SU-DHL-6 (cell line): ENCODE measurements around the gene RNF130.

ENCODE experiments used
- H2AFZ ChIP-seq: fragments of 200-600 bp; sonication (generic); 2 replicates; pipeline ENCODE4 v1.6.1; 2014; ENCODE audit warnings: low read depth, mild to moderate bottlenecking, moderate library complexity, mixed read lengths, antibody characterized with exemption, low read length; ENCODE audit not compliant: severe bottlenecking
- H3F3A ChIP-seq: fragments of 200-600 bp; shearing (Covaris generic); 2 replicates; pipeline ENCODE4 v1.6.0; 2016; ENCODE audit warnings: antibody characterized with exemption, mild to moderate bottlenecking; ENCODE audit not compliant: insufficient read depth
- H3K27ac ChIP-seq: fragments of 200-600 bp; sonication (generic); 2 replicates; pipeline ENCODE4 v1.5.1; 2016; ENCODE audit warnings: low read depth, mild to moderate bottlenecking, low read length, moderate library complexity, mixed read lengths
- H3K27me3 ChIP-seq: fragments of 200-600 bp; sonication (generic), shearing (Covaris generic); 2 replicates; pipeline ENCODE4 v1.6.0; 2014; ENCODE audit warnings: mild to moderate bottlenecking, low read length
- H3K36me3 ChIP-seq: fragments of 200-600 bp; sonication (generic); 2 replicates; pipeline ENCODE4 v1.6.1; 2014; ENCODE audit warnings: mild to moderate bottlenecking, low read length, mixed read lengths
- H3K4me2 ChIP-seq: fragments of 300-600, 200-600 bp; shearing (Covaris generic), sonication (generic); 2 replicates; pipeline ENCODE4 v1.6.0; 2014; ENCODE audit warnings: low read length, low read depth, mild to moderate bottlenecking; ENCODE audit not compliant: poor library complexity, severe bottlenecking
- H3K4me3 ChIP-seq: fragments of 200-600 bp; sonication (generic); 2 replicates; pipeline ENCODE4 v1.5.1; 2014; ENCODE audit warnings: antibody characterized with exemption, low read length, mild to moderate bottlenecking, mixed read lengths; ENCODE audit not compliant: insufficient read depth, poor library complexity, severe bottlenecking
- H3K79me2 ChIP-seq: fragments of 200-600 bp; sonication (generic); 2 replicates; pipeline ENCODE4 v1.6.1; 2014; ENCODE audit warnings: mild to moderate bottlenecking, low read length, moderate library complexity; ENCODE audit not compliant: insufficient read depth
- H3K9ac ChIP-seq: fragments of 200-600 bp; sonication (generic); 2 replicates; pipeline ENCODE4 v1.7.0; 2014; ENCODE audit warnings: mild to moderate bottlenecking, low read length
- H3K9me2 ChIP-seq: fragments of 200-600 bp; sonication (generic); replicated peaks from 2 replicates; pipeline ENCODE4 v1.6.1; 2014; ENCODE audit warnings: low read length; ENCODE audit not compliant: insufficient read depth
- H3K9me3 ChIP-seq: fragments of 200-600 bp; sonication (generic); 2 replicates; pipeline ENCODE4 v1.6.1; 2014; ENCODE audit warnings: low read length, mixed read lengths; ENCODE audit not compliant: insufficient read depth
- H4K20me1 ChIP-seq: fragments of 200-600 bp; sonication (generic); 2 replicates; pipeline ENCODE4 v1.6.1; 2014; ENCODE audit warnings: low read depth, mild to moderate bottlenecking, antibody characterized with exemption, low read length, moderate library complexity, mixed read lengths
- EZH2phosphoT487 ChIP-seq: fragments of 200-600 bp; sonication (generic), shearing (Covaris generic); conservative IDR thresholded peaks from 2 replicates; pipeline ENCODE4 v1.6.1; 2018; ENCODE audit warnings: mild to moderate bottlenecking, antibody characterized with exemption, low read length, moderate library complexity, mixed read lengths
- TF ChIP-seq, protein P1 (sequence below): fragments of 200-600 bp; sonication (generic); IDR thresholded peaks from one replicate; pipeline ENCODE4 v1.5.1; 2017; ENCODE audit warnings: antibody characterized with exemption, mild to moderate bottlenecking, low read length, moderate library complexity; ENCODE audit not compliant: insufficient read depth, poor library complexity, severe bottlenecking

Gene RNF130

DNA sequence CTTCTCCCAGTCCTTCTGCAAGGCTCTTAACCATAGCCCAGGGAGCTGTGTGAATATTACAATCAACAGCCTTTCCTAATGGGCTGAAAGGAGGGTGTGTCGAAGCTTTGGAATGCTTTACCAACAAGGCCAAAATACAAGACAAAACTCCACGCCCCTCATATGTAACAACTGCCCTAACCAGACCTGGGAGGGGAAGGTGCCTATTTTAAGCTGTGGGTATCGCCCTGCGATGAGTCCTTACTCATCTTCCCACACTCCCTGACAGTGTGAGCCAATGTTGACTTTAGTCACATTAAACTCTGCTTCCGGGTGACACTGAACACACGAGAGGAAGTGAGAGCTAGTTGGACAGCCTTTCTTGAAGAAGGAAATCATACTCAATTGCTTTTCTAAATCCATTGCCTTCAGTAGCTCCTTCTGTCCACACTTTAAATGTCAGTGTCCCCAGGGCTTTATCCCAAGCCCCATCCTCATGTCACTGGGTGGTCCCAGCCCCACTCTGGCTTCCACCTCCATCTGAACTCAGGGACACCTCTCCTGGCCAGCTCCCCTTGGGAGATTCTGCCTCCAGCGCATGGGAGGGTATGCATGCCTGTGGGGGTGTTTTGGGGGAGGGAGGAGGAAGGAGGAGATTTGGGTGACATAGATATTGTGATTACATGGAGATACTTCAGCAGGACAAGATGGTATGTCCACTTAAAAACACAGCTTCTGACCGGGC, 157.4 kb downstream of the RNF130 start:
- Histone ChIP-seq H3K9me2 (no peaks in the 10 kb centered on the region), H3K79me2 (no peaks in the 10 kb centered on the region), H3K27ac (no peak overlapping the region), H4K20me1 (no peaks in the 10 kb centered on the region), H3K4me3 (no peak overlapping the region), H3F3A (no peaks in the 10 kb centered on the region), H3K9ac (no peak overlapping the region), H3K27me3 (no peaks in the 10 kb centered on the region), H2AFZ (peak overlapping the region; percentile 76), H3K36me3 (no peaks in the 10 kb centered on the region), H3K9me3 (no peaks in the 10 kb centered on the region), H3K4me2 (no peak overlapping the region)
- TF ChIP-seq, protein P1, sequence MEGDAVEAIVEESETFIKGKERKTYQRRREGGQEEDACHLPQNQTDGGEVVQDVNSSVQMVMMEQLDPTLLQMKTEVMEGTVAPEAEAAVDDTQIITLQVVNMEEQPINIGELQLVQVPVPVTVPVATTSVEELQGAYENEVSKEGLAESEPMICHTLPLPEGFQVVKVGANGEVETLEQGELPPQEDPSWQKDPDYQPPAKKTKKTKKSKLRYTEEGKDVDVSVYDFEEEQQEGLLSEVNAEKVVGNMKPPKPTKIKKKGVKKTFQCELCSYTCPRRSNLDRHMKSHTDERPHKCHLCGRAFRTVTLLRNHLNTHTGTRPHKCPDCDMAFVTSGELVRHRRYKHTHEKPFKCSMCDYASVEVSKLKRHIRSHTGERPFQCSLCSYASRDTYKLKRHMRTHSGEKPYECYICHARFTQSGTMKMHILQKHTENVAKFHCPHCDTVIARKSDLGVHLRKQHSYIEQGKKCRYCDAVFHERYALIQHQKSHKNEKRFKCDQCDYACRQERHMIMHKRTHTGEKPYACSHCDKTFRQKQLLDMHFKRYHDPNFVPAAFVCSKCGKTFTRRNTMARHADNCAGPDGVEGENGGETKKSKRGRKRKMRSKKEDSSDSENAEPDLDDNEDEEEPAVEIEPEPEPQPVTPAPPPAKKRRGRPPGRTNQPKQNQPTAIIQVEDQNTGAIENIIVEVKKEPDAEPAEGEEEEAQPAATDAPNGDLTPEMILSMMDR: no peak
- TF ChIP-seq EZH2phosphoT487: no peak

DNA sequence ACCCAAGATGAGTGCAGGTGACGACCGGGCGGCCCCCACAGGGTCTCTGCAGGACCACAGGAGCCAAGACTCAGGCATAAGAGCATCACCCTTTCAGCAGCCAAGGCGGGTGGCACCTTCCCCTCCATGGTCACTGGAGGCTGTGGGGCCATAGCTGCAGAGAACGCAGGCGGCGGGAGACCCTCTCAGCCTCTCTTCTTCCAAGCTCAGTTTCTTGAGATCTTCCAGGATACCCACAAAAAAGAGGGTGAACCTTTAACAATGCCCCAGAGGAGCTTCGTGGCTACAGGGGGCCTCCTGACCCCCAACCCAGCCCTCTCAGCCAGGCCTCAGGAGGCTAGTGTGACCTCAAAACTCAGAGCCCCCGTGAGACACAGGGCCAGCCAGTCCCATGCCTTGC, 158.1 kb downstream of the RNF130 start:
- Histone ChIP-seq H3K9me2 (no peaks in the 10 kb centered on the region), H3K27ac (no peak overlapping the region), H3K36me3 (no peaks in the 10 kb centered on the region), H2AFZ (peak overlapping the region; percentile 76), H3K27me3 (no peaks in the 10 kb centered on the region), H3K9ac (no peak overlapping the region), H4K20me1 (no peaks in the 10 kb centered on the region), H3K4me2 (no peak overlapping the region), H3F3A (no peaks in the 10 kb centered on the region), H3K79me2 (no peaks in the 10 kb centered on the region), H3K9me3 (no peaks in the 10 kb centered on the region), H3K4me3 (no peak overlapping the region)
- TF ChIP-seq EZH2phosphoT487: no peak
- TF ChIP-seq, protein P1: no peak

DNA sequence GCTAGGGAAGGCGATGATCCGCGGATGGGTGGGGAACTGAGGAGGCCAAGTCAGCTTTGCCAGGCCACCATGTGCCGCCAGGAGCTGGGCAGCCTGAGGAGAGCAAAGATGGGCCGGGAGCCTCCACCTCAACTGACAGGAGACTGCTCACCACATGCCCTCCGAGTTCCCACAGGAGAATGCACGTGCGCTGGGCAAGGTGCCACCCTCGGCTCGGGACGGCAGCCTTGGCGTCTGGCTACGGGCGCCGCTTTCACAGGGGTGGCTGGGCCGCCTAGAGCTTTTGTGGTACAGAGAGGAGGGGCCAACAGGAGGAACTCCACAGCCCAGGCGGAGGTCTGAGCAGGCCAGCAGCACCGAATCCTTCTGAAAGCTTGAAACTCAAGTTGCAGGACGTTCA, 158.6 kb downstream of the RNF130 start:
- no peaks in the 10 kb centered on the region for H3K36me3 ChIP-seq
- H3K79me2 ChIP-seq: no peaks in the 10 kb centered on the region
- no peak overlapping the region for H3K4me3 ChIP-seq
- TF ChIP-seq, protein P1: no peak
- TF ChIP-seq EZH2phosphoT487: no peak
- H3K9me3 ChIP-seq: no peaks in the 10 kb centered on the region
- no peak overlapping the region for H3K4me2 ChIP-seq
- H3K27ac ChIP-seq: no peak overlapping the region
- H3F3A ChIP-seq: no peaks in the 10 kb centered on the region
- H3K9me2 ChIP-seq: no peaks in the 10 kb centered on the region
- H2AFZ ChIP-seq: no peak overlapping the region
- no peak overlapping the region for H3K9ac ChIP-seq
- no peaks in the 10 kb centered on the region for H4K20me1 ChIP-seq
- no peaks in the 10 kb centered on the region for H3K27me3 ChIP-seq
